Vagina (tissue), 2 donors: Measurements from ENCODE around the gene PCNX4.
A peak's percentile ranks its signal among the peaks of the same experiment; 100 is the strongest.

ENCODE experiments used
- POLR2A ChIP-seq, 2 donors: fragments of 450-650 bp; IDR thresholded peaks; one replicate each; pipeline ENCODE4 v1.6.1; 2017; ENCODE audit warnings: antibody characterized with exemption in 2 of 2, mild to moderate bottlenecking in 2 of 2, moderate library complexity in 2 of 2
- POLR2AphosphoS5 ChIP-seq, 2 donors: sonication (generic); formaldehyde crosslinking; IDR thresholded peaks; one replicate each; pipeline ENCODE4 v1.9.0; 2017; ENCODE audit warnings: antibody characterized with exemption in 2 of 2, mild to moderate bottlenecking in 2 of 2, low read depth in 1 of 2; ENCODE audit not compliant: insufficient read depth in 1 of 2
- TF ChIP-seq, protein P1 (sequence below), 3 experiments: fragments of 450-650 bp in 2 of 3; fragments of 200-600 bp in 1 of 3; sonication (generic) in 1 of 3; IDR thresholded peaks; one replicate each; pipeline ENCODE4 v1.5.1; 2017 to 2019; ENCODE audit warnings: antibody characterized with exemption in 3 of 3, mild to moderate bottlenecking in 2 of 3, moderate library complexity in 2 of 3

DNA sequence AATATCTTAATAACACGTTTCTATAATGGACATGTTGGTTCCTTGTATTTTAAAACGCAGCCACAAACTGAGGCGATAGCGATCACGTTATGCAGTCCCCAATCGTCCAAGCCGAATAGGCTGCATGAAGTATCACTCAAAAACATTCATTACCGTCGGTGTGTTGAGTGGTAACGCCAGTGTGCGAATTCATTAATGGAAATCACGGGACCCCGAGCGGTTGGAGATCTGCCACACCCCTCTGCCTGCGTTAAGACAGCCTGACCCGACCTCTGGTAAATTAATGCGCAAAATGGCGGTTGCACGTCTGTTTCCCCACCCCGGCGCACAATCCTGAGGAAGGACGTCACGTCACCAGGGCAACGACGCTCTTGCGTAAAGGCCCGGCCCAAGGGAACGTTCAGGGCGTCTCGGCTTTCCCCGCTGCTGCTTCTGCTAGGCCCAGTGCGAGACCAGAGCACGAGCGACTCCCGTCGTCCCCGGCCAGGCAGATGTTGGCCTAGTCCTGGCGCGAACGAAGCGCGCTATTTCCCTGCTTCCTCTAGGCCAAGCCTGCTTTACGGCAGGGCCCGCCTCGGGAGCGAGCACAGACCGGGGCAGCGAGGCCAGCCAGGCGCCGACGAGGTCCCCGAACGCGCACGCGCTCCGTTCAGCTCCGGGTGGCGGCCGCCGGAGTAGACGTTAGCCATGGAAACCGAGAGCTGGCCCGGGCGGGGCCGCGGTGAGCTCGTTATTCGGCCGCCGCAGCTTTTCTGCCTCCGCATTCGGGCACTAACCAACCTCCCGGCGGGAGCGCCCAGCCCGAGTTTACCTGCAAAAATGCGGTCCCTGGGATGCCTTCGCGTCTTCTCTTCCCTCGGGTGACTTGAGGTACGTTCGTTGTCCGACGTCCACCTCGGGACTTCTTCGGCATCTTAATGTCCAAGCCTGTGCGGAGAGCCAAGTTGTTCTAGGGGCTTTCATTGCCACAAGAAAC, at the start of gene PCNX4:
- TF ChIP-seq, protein P1, sequence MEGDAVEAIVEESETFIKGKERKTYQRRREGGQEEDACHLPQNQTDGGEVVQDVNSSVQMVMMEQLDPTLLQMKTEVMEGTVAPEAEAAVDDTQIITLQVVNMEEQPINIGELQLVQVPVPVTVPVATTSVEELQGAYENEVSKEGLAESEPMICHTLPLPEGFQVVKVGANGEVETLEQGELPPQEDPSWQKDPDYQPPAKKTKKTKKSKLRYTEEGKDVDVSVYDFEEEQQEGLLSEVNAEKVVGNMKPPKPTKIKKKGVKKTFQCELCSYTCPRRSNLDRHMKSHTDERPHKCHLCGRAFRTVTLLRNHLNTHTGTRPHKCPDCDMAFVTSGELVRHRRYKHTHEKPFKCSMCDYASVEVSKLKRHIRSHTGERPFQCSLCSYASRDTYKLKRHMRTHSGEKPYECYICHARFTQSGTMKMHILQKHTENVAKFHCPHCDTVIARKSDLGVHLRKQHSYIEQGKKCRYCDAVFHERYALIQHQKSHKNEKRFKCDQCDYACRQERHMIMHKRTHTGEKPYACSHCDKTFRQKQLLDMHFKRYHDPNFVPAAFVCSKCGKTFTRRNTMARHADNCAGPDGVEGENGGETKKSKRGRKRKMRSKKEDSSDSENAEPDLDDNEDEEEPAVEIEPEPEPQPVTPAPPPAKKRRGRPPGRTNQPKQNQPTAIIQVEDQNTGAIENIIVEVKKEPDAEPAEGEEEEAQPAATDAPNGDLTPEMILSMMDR (IDR thresholded peaks at IDR 0.05), result no peak
- peak; percentile 94 to 99 for TF ChIP-seq POLR2AphosphoS5 (IDR thresholded peaks at IDR 0.05; ENCODE audit: insufficient read depth in 1 of 2, low read depth in 1 of 2)
- peak in 1 of 2 donors; percentile 87 for TF ChIP-seq POLR2A (IDR thresholded peaks at IDR 0.05)
